Osteocyte (in vitro differentiated cells): ENCODE data around the gene BAG2. TPM values are rescaled to one million over a fixed set of nuclear protein-coding genes. Genes with fewer than 3 reads are reported as not detected.

Source experiments
- DNase-seq: peaks from one replicate; pipeline ENCODE4 v3.0.0; 2021; ENCODE audit warnings: mixed read lengths; ENCODE audit not compliant: unreplicated experiment; ENCODE audit errors: extremely low spot score
- H3K27ac Mint-ChIP-seq: one replicate; pipeline ENCODE4 v1.8.0; 2021; ENCODE audit warnings: mild to moderate bottlenecking, mixed read lengths; ENCODE audit not compliant: unreplicated experiment
- H3K27me3 Mint-ChIP-seq: one replicate; pipeline ENCODE4 v1.8.0; 2021; ENCODE audit warnings: mixed read lengths; ENCODE audit not compliant: unreplicated experiment
- H3K36me3 Mint-ChIP-seq: one replicate; pipeline ENCODE4 v1.8.0; 2021; ENCODE audit warnings: mixed read lengths; ENCODE audit not compliant: unreplicated experiment
- H3K4me1 Mint-ChIP-seq: one replicate; pipeline ENCODE4 v1.8.0; 2021; ENCODE audit warnings: mixed read lengths; ENCODE audit not compliant: unreplicated experiment
- H3K4me3 Mint-ChIP-seq: one replicate; pipeline ENCODE4 v1.8.0; 2021; ENCODE audit warnings: mild to moderate bottlenecking, moderate library complexity, mixed read lengths; ENCODE audit not compliant: unreplicated experiment
- H3K9me3 Mint-ChIP-seq: one replicate; pipeline ENCODE4 v1.8.0; 2021; ENCODE audit warnings: mixed read lengths; ENCODE audit not compliant: unreplicated experiment
- CTCF ChIP-seq: fragments of 200-600 bp; sonication (generic); IDR thresholded peaks from 2 replicates; pipeline ENCODE4 v1.5.0; 2021; ENCODE audit warnings: antibody characterized with exemption, mild to moderate bottlenecking, moderate library complexity
- total RNA-seq: library from RNA; stranded (reverse); gene quantifications from 2 replicates; pipeline ENCODE4 v1.2.1, GENCODE V29; 2021

The BAG2 gene
- total RNA-seq, 1 donor from 2014 or later: 9.1 TPM

GRCh38 chr6:57220083-57220703 is 48.1 kb downstream of the BAG2 start:
- H3K4me3 Mint-ChIP-seq: peak overlapping the region; percentile 95
- no peak for DNase-seq
- peaks cover 9% of the 10 kb centered on the region for H3K36me3 Mint-ChIP-seq
- no peaks in the 10 kb centered on the region for H3K27me3 Mint-ChIP-seq
- peak overlapping the region; percentile 68 for H3K27ac Mint-ChIP-seq
- H3K9me3 Mint-ChIP-seq: peaks cover 16% of the 10 kb centered on the region
- TF ChIP-seq CTCF: no peak
- peaks cover 60% of the 10 kb centered on the region for H3K4me1 Mint-ChIP-seq

GRCh38 chr6:57221191-57221935 is 49.2 kb downstream of the BAG2 start:
- Mint-ChIP-seq H3K4me3 (peak overlapping the region; percentile 95), H3K27me3 (no peaks in the 10 kb centered on the region), H3K36me3 (peaks cover 3% of the 10 kb centered on the region), H3K4me1 (peaks cover 57% of the 10 kb centered on the region), H3K27ac (peak overlapping the region; percentile 91), H3K9me3 (peaks cover 10% of the 10 kb centered on the region)
- TF ChIP-seq CTCF: peak; percentile 43
- DNase-seq: no peak

GRCh38 chr6:57221936-57222742 is 50.0 kb downstream of the BAG2 start, which contains the start of gene RAB23:
Gene RAB23 (minus strand): TSS chr6:57222307. CDS start chr6:57210380, 11,927 bp downstream.
- Mint-ChIP-seq H3K9me3 (peaks cover 10% of the 10 kb centered on the region), H3K4me1 (peaks cover 53% of the 10 kb centered on the region), H3K4me3 (peak within 1 kb of the TSS; percentile 97), H3K27ac (peak within 1 kb of the TSS; percentile 99), H3K36me3 (peaks cover 3% of the 10 kb centered on the region), H3K27me3 (no peaks in the 10 kb centered on the region)
- TF ChIP-seq CTCF: no peak
- peak; percentile 97 for DNase-seq

GRCh38 chr6:57222743-57223077 is 50.6 kb downstream of the BAG2 start:
- no peak for TF ChIP-seq CTCF
- Mint-ChIP-seq H3K4me1 (peaks cover 50% of the 10 kb centered on the region), H3K27ac (peak overlapping the region; percentile 99), H3K36me3 (peaks cover 3% of the 10 kb centered on the region), H3K9me3 (peaks cover 10% of the 10 kb centered on the region), H3K4me3 (peak overlapping the region; percentile 97), H3K27me3 (no peaks in the 10 kb centered on the region)
- DNase-seq: no peak
